Measurements from ENCODE around the gene PAX5. TPM values are rescaled to one million over a fixed set of nuclear protein-coding genes. Genes with fewer than 3 reads are reported as not detected.

PAX5 gene
- total RNA-seq, 3 donors from 2014 or later (not counting 1 experiment from before 2014, with no cell fraction given): 1.3 to 2.1 (median 2.0) TPM

DNA sequence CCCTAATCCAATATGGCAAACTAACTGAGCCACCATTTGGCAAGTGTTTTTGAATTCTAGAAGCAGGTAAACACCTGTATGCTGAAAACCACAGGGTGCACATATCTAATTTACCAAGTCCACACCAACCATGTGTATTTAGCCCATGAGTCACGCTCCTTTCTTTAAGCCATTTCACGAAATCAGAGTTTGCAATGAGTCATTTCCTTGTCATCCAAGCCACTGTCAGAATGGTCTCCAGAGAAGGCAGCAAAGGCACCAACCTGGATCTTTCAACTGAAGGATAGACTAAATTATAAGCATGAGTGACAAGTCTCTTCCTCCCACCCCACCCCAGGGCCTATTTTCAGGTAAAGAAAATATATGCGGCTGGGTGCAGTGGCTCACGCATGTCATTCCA, 110.0 kb downstream of the PAX5 start:
- no peak for ATAC-seq
- H3K4me3 Mint-ChIP-seq: no peak overlapping the region

GRCh38 chr9:36923025-36923625, 110.9 kb downstream of the PAX5 start:
- intact Hi-C loops (cut with micrococcal nuclease): no loop called here
- Mint-ChIP-seq H3K27me3 (ENCODE audit: low read depth in 2 of 2) (peaks cover 2 to 16% of the 10 kb centered on the region in 2 donors), H3K9me3 (no peaks in the 10 kb centered on the region)

More for the DNA sequence above, 110.0 kb downstream of the PAX5 start:
- no peak for DNase-seq
- H3K4me3 ChIP-seq (ENCODE audit: low read length): no peak overlapping the region
- Mint-ChIP-seq H3K27me3 (ENCODE audit: low read depth in 2 of 2) (peaks cover 8 to 19% of the 10 kb centered on the region in 2 donors), H3K4me1 (peaks cover 0 to 4% of the 10 kb centered on the region in 2 donors), H3K9me3 (no peaks in the 10 kb centered on the region), H3K36me3 (no peaks in the 10 kb centered on the region), H3K27ac (no peak overlapping the region)
- H3K27me3 ChIP-seq (ENCODE audit: control insufficient read depth, insufficient read depth, low read length): no peaks in the 10 kb centered on the region
- no peak overlapping the region for H3K27ac ChIP-seq (ENCODE audit: low read length)
- 67% methylated on average over 4 of the region's 4 CpGs for WGBS (ENCODE audit: insufficient coverage)
- intact Hi-C loops (cut with micrococcal nuclease): no loop called here
- TF ChIP-seq CTCF (IDR thresholded peaks at IDR 0.05): no peak
- H3K9me3 ChIP-seq (ENCODE audit: control insufficient read depth, insufficient read depth, low read length): no peaks in the 10 kb centered on the region
- no peaks in the 10 kb centered on the region for H3K4me1 ChIP-seq (ENCODE audit: control insufficient read depth, insufficient read depth, low read length)
- H3K36me3 ChIP-seq (ENCODE audit: control insufficient read depth, insufficient read depth, low read length): no peaks in the 10 kb centered on the region

GRCh38 chr9:36922548-36922947, 111.5 kb downstream of the PAX5 start:
- H3K27ac Mint-ChIP-seq: no peak overlapping the region
- WGBS (ENCODE audit: insufficient coverage): 82% methylated on average over 5 of the region's 5 CpGs
- Histone ChIP-seq H3K9me3 (ENCODE audit: control insufficient read depth, insufficient read depth, low read length) (no peaks in the 10 kb centered on the region), H3K4me3 (ENCODE audit: low read length) (no peak overlapping the region), H3K4me1 (ENCODE audit: control insufficient read depth, insufficient read depth, low read length) (no peaks in the 10 kb centered on the region), H3K27me3 (ENCODE audit: control insufficient read depth, insufficient read depth, low read length) (no peaks in the 10 kb centered on the region), H3K27ac (ENCODE audit: low read length) (no peak overlapping the region), H3K36me3 (ENCODE audit: control insufficient read depth, insufficient read depth, low read length) (no peaks in the 10 kb centered on the region)
- H3K9me3 Mint-ChIP-seq: no peaks in the 10 kb centered on the region
- ATAC-seq (no peak), DNase-seq (no peak)
- intact Hi-C loops (cut with micrococcal nuclease): no loop called here
- H3K27me3 Mint-ChIP-seq (ENCODE audit: low read depth in 2 of 2): peaks cover 4 to 14% of the 10 kb centered on the region in 2 donors
- no peaks in the 10 kb centered on the region for H3K36me3 Mint-ChIP-seq
- peaks cover 0 to 4% of the 10 kb centered on the region in 2 donors for H3K4me1 Mint-ChIP-seq
- no peak for TF ChIP-seq CTCF (IDR thresholded peaks at IDR 0.05)
- no peak overlapping the region for H3K4me3 Mint-ChIP-seq

More at GRCh38 chr9:36923025-36923625, 110.9 kb downstream of the PAX5 start:
- H3K27me3 ChIP-seq (ENCODE audit: control insufficient read depth, insufficient read depth, low read length): no peaks in the 10 kb centered on the region
- no peak overlapping the region for H3K4me3 Mint-ChIP-seq
- no peaks in the 10 kb centered on the region for H3K9me3 ChIP-seq (ENCODE audit: control insufficient read depth, insufficient read depth, low read length)
- ATAC-seq (no peak), DNase-seq (no peak)
- no peak overlapping the region for H3K27ac Mint-ChIP-seq
- no peaks in the 10 kb centered on the region for H3K4me1 ChIP-seq (ENCODE audit: control insufficient read depth, insufficient read depth, low read length)
- no peak for TF ChIP-seq CTCF (IDR thresholded peaks at IDR 0.05)
- peaks cover 0 to 4% of the 10 kb centered on the region in 2 donors for H3K4me1 Mint-ChIP-seq
- 80% methylated on average over 7 of the region's 7 CpGs for WGBS (ENCODE audit: insufficient coverage)
- no peak overlapping the region for H3K4me3 ChIP-seq (ENCODE audit: low read length)
- no peaks in the 10 kb centered on the region for H3K36me3 Mint-ChIP-seq
- H3K27ac ChIP-seq (ENCODE audit: low read length): no peak overlapping the region
- no peaks in the 10 kb centered on the region for H3K36me3 ChIP-seq (ENCODE audit: control insufficient read depth, insufficient read depth, low read length)

GRCh38 chr9:36914212-36914577, 119.9 kb downstream of the PAX5 start:
- 63% methylated on average over 2 of the region's 3 CpGs for whole genome bisulfite sequencing (ENCODE audit: insufficient coverage)
- no peak for DNase-seq

More at GRCh38 chr9:36914212-36914577, 119.9 kb downstream of the PAX5 start:
- Histone ChIP-seq H3K27ac (ENCODE audit: low read length) (no peak overlapping the region), H3K4me3 (ENCODE audit: low read length) (no peak overlapping the region), H3K27me3 (ENCODE audit: control insufficient read depth, insufficient read depth, low read length) (no peaks in the 10 kb centered on the region), H3K36me3 (ENCODE audit: control insufficient read depth, insufficient read depth, low read length) (no peaks in the 10 kb centered on the region), H3K4me1 (ENCODE audit: control insufficient read depth, insufficient read depth, low read length) (no peaks in the 10 kb centered on the region), H3K9me3 (ENCODE audit: control insufficient read depth, insufficient read depth, low read length) (no peaks in the 10 kb centered on the region)
- Mint-ChIP-seq H3K27ac (no peak overlapping the region), H3K4me3 (no peak overlapping the region), H3K36me3 (no peaks in the 10 kb centered on the region), H3K9me3 (no peaks in the 10 kb centered on the region), H3K4me1 (no peaks in the 10 kb centered on the region), H3K27me3 (ENCODE audit: low read depth in 2 of 2) (peaks cover 12 to 15% of the 10 kb centered on the region in 2 donors)
- ATAC-seq: no peak
- TF ChIP-seq CTCF (IDR thresholded peaks at IDR 0.05): no peak
- intact Hi-C loops (cut with micrococcal nuclease): no loop called here

All from natural killer cell (primary cell).